Keratinocyte (primary cell): Measurements from ENCODE around the gene KRTAP21-3. TPM values are rescaled to one million over a fixed set of nuclear protein-coding genes. Genes with fewer than 3 reads are reported as not detected.

ENCODE experiments used
- DNase-seq: peaks from one replicate; pipeline ENCODE4 v3.0.0-alpha.2; 2011; ENCODE audit warnings: low read depth, missing footprints, low spot score
- FAIRE-seq: peaks from 2 replicates; lab custom pipeline; 2011; peaks lifted over from hg19 to GRCh38; lab: Jason Lieb, UNC
- H2AFZ ChIP-seq: 2 replicates; pipeline ENCODE4 v1.6.0; 2012; ENCODE audit warnings: low read length, control low read depth, inconsistent platforms; ENCODE audit not compliant: control insufficient read depth
- H3K27ac ChIP-seq: 2 replicates; pipeline ENCODE4 v1.5.1; 2011; ENCODE audit warnings: low read length; ENCODE audit not compliant: control insufficient read depth, insufficient read depth
- H3K27me3 ChIP-seq: 3 replicates; pipeline ENCODE4 v1.6.0; 2011; ENCODE audit warnings: low read length; ENCODE audit not compliant: control insufficient read depth, insufficient read depth; ENCODE audit errors: extremely low read depth
- H3K36me3 ChIP-seq, 2 experiments: 2 replicates in 1 of 2; 3 replicates in 1 of 2; pipeline ENCODE4 v1.5.1; 2011; ENCODE audit warnings: low read length in 2 of 2, mild to moderate bottlenecking in 1 of 2; ENCODE audit not compliant: control insufficient read depth in 2 of 2, insufficient read depth in 2 of 2; ENCODE audit errors: extremely low read depth in 1 of 2
- H3K4me1 ChIP-seq: 3 replicates; pipeline ENCODE4 v1.5.1; 2011; ENCODE audit warnings: low read length; ENCODE audit not compliant: control insufficient read depth, insufficient read depth; ENCODE audit errors: extremely low read depth
- H3K4me2 ChIP-seq: 3 replicates; pipeline ENCODE4 v1.6.0; 2011; ENCODE audit warnings: low read depth, low read length; ENCODE audit not compliant: control insufficient read depth, insufficient read depth; ENCODE audit errors: extremely low read depth
- H3K4me3 ChIP-seq, 3 experiments: fragments of 200-600 bp in 1 of 3; sonication (generic) in 1 of 3; 2 replicates in 2 of 3; 3 replicates in 1 of 3; pipeline ENCODE4 v1.5.1; 2011 to 2016; ENCODE audit warnings: low read length in 3 of 3, mild to moderate bottlenecking in 3 of 3, control low read depth in 2 of 3, inconsistent platforms in 1 of 3, low read depth in 1 of 3, mixed read lengths in 1 of 3, mixed run types in 1 of 3, moderate library complexity in 1 of 3; ENCODE audit not compliant: control insufficient read depth in 2 of 3, insufficient read depth in 2 of 3; ENCODE audit errors: extremely low read depth in 1 of 3
- H3K79me2 ChIP-seq: 2 replicates; pipeline ENCODE4 v1.6.0; 2012; ENCODE audit warnings: low read length; ENCODE audit not compliant: control insufficient read depth, insufficient read depth
- H3K9ac ChIP-seq: 3 replicates; pipeline ENCODE4 v1.6.0; 2011; ENCODE audit warnings: low read length; ENCODE audit not compliant: control insufficient read depth, insufficient read depth; ENCODE audit errors: extremely low read depth
- H3K9me1 ChIP-seq: 3 replicates; pipeline ENCODE4 v1.6.0; 2011; ENCODE audit warnings: low read length; ENCODE audit not compliant: control insufficient read depth, insufficient read depth; ENCODE audit errors: extremely low read depth
- H3K9me3 ChIP-seq: 2 replicates; pipeline ENCODE4 v1.5.1; 2012; ENCODE audit warnings: low read depth, low read length; ENCODE audit not compliant: control insufficient read depth
- H4K20me1 ChIP-seq: 3 replicates; pipeline ENCODE4 v1.6.0; 2011; ENCODE audit warnings: low read length; ENCODE audit not compliant: control insufficient read depth, insufficient read depth; ENCODE audit errors: extremely low read depth
- EZH2 ChIP-seq: IDR thresholded peaks from one replicate; pipeline ENCODE4 v1.6.1; 2012; ENCODE audit warnings: inconsistent platforms, mild to moderate bottlenecking, low read length, moderate library complexity
- dilution Hi-C: fragments of 300-500 bp; cut with MboI; formaldehyde crosslinking; loops from one replicate; pipeline ENCODE4 v1.7.0; 2020; ENCODE audit warnings: low sequenced_read_pairs; ENCODE audit not compliant: extremely low pct_ligation_motif_present
- polyA plus RNA-seq, 5 experiments: library from polyadenylated mRNA; depleted of rRNA in 3 of 5; stranded (reverse) in 3 of 5; stranded (forward) in 1 of 5; unstranded in 1 of 5; fragments of >200 nt; gene quantifications; 1 replicate in 1 of 5; 2 replicates in 3 of 5; 3 replicates in 1 of 5; pipeline versions ENCODE4 v1.2.1 to v1.2.3, GENCODE V29; 2011 to 2012; ENCODE audit warnings: missing spikeins in 2 of 5, low read depth in 1 of 5, low replicate concordance in 1 of 5
- small RNA-seq, 3 experiments: library from RNA; depleted of rRNA; stranded (forward); fragments of <200 nt; gene quantifications; one replicate each; pipeline ENCODE3, GENCODE V24; 2012; ENCODE audit warnings: low read depth in 3 of 3, low replicate concordance in 1 of 3; ENCODE audit not compliant: insufficient read length in 3 of 3
- TF ChIP-seq, protein P1 (sequence below), 3 experiments: IDR thresholded peaks in 1 of 3; conservative IDR thresholded peaks in 1 of 3; optimal IDR thresholded peaks in 1 of 3; 2 replicates in 2 of 3; 3 replicates in 1 of 3; pipeline versions ENCODE3 to v1.5.1; 2011; ENCODE audit warnings: low read length in 3 of 3, mild to moderate bottlenecking in 3 of 3, moderate library complexity in 2 of 3, control low read depth in 1 of 3, inconsistent platforms in 1 of 3; ENCODE audit not compliant: insufficient read depth in 2 of 3; ENCODE audit errors: extremely low read depth in 1 of 3

Gene KRTAP21-3
- polyA plus RNA-seq, 1 donor (not counting 4 experiments of a cell fraction or from before 2014, with no cell fraction given) = not detected

DNA sequence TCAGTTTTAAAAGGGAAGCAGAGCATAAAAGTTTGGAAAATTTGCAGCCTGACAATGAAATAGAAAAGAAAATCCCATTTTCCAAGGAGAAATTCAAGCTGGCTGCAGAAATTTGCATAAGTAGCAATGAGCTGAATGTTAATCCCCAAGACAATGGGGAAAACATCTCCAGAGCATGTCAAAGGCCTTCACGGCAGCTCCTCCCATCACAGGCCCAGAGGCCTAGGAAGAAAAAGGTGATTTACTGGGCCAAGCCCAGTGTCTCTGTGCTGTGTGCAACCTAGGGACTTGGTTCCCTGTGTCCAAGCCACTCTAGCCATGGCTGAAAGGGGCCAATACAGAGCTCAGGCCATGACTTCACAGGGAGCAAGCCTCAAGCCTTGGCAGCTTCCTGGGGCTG is 49.8 kb downstream of the KRTAP21-3 start:
- H3K4me1 ChIP-seq = no peaks in the 10 kb centered on the region
- H3K9me1 ChIP-seq = no peaks in the 10 kb centered on the region
- H3K36me3 ChIP-seq = no peaks in the 10 kb centered on the region
- dilution Hi-C loops = no loop called here
- H3K4me2 ChIP-seq = no peak overlapping the region
- no peak overlapping the region for H3K27ac ChIP-seq
- H3K9ac ChIP-seq = no peak overlapping the region
- H2AFZ ChIP-seq = no peak overlapping the region
- H3K4me3 ChIP-seq = no peak overlapping the region
- no peaks in the 10 kb centered on the region for H3K27me3 ChIP-seq
- H4K20me1 ChIP-seq = no peaks in the 10 kb centered on the region
- no peaks in the 10 kb centered on the region for H3K79me2 ChIP-seq
- FAIRE-seq (no peak), DNase-seq (no peak)
- no peaks in the 10 kb centered on the region for H3K9me3 ChIP-seq
- no peak for TF ChIP-seq EZH2
- TF ChIP-seq, protein P1, sequence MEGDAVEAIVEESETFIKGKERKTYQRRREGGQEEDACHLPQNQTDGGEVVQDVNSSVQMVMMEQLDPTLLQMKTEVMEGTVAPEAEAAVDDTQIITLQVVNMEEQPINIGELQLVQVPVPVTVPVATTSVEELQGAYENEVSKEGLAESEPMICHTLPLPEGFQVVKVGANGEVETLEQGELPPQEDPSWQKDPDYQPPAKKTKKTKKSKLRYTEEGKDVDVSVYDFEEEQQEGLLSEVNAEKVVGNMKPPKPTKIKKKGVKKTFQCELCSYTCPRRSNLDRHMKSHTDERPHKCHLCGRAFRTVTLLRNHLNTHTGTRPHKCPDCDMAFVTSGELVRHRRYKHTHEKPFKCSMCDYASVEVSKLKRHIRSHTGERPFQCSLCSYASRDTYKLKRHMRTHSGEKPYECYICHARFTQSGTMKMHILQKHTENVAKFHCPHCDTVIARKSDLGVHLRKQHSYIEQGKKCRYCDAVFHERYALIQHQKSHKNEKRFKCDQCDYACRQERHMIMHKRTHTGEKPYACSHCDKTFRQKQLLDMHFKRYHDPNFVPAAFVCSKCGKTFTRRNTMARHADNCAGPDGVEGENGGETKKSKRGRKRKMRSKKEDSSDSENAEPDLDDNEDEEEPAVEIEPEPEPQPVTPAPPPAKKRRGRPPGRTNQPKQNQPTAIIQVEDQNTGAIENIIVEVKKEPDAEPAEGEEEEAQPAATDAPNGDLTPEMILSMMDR (optimal IDR thresholded peaks at IDR 0.05 in 1 of 3, IDR thresholded peaks at IDR 0.05 in 1 of 3, conservative IDR thresholded peaks at IDR 0.05 in 1 of 3; ENCODE audit: extremely low read depth in 1 of 3, insufficient read depth in 2 of 3, low read length in 3 of 3) = no peak

Small RNA genes lying within 50 kb of the gene (small RNA-seq; reads per million reads assigned to genes)
- gene AP000244.1 = 0 reads per million in 3 experiments
- gene KRTAP21-3 = 0 to 0.25 (median 0.20) reads per million in 3 experiments

Other genes starting within 250 kb of the KRTAP21-3 start
- 0.44 to 0.72 TPM in 2 of 3 replicates, not detected in the other for gene KRTAP19-1, start 238.4 kb downstream of the KRTAP21-3 start, polyA plus RNA-seq
- not detected in 3 replicates for gene KRTAP19-2, start 231.3 kb downstream of the KRTAP21-3 start, polyA plus RNA-seq
- gene KRTAP19-3, start 226.8 kb downstream of the KRTAP21-3 start, polyA plus RNA-seq = not detected in 3 replicates
- not detected in 3 replicates for gene KRTAP19-4, start 221.6 kb downstream of the KRTAP21-3 start, polyA plus RNA-seq
- not detected in 3 replicates for gene KRTAP19-5, start 216.6 kb downstream of the KRTAP21-3 start, polyA plus RNA-seq
- not detected in 3 replicates for gene KRTAP19-6, start 176.9 kb downstream of the KRTAP21-3 start, polyA plus RNA-seq
- gene KRTAP19-7, start 157.5 kb downstream of the KRTAP21-3 start, polyA plus RNA-seq = not detected in 3 replicates
- not detected in 3 replicates for gene KRTAP22-2, start 128.4 kb downstream of the KRTAP21-3 start, polyA plus RNA-seq
- not detected in 3 replicates for gene KRTAP6-3, start 126.3 kb downstream of the KRTAP21-3 start, polyA plus RNA-seq
- not detected in 3 replicates for gene KRTAP6-2, start 119.9 kb downstream of the KRTAP21-3 start, polyA plus RNA-seq
- not detected in 3 replicates for gene KRTAP22-1, start 117.7 kb downstream of the KRTAP21-3 start, polyA plus RNA-seq
- gene KRTAP6-1, start 104.8 kb downstream of the KRTAP21-3 start, polyA plus RNA-seq = not detected in 3 replicates
- gene KRTAP20-1, start 102.4 kb downstream of the KRTAP21-3 start, polyA plus RNA-seq = not detected in 3 replicates
- gene KRTAP20-4, start 98.2 kb downstream of the KRTAP21-3 start, polyA plus RNA-seq = not detected in 3 replicates
- gene KRTAP20-2, start 83.6 kb downstream of the KRTAP21-3 start, polyA plus RNA-seq = not detected in 3 replicates
- not detected in 3 replicates for gene KRTAP20-3, start 75.9 kb downstream of the KRTAP21-3 start, polyA plus RNA-seq
- not detected in 3 replicates for gene KRTAP21-2, start 28.5 kb upstream of the KRTAP21-3 start, polyA plus RNA-seq
- gene KRTAP21-1, start 36.7 kb upstream of the KRTAP21-3 start, polyA plus RNA-seq = not detected in 3 replicates
- gene KRTAP8-1, start 94.5 kb upstream of the KRTAP21-3 start, polyA plus RNA-seq = not detected in 3 replicates
- not detected in 3 replicates for gene KRTAP7-1, start 111.0 kb upstream of the KRTAP21-3 start, polyA plus RNA-seq
- gene KRTAP11-1, start 162.8 kb upstream of the KRTAP21-3 start, polyA plus RNA-seq = not detected in 3 replicates